NCI-H1092 treated with DMSO at 0.1 percent for 48 hours (cell line): Measurements from ENCODE around the gene SLC25A10.
"Not testable (repeated sequence)": the region's sequence is repeated elsewhere in the genome, so short reads cannot be mapped to it uniquely, and the experiment has no call there.

Experiments used
- DNase-seq: peaks from one replicate; lab custom pipeline; 2025; lab: John Stamatoyannopoulos, UW

Gene SLC25A10

DNA sequence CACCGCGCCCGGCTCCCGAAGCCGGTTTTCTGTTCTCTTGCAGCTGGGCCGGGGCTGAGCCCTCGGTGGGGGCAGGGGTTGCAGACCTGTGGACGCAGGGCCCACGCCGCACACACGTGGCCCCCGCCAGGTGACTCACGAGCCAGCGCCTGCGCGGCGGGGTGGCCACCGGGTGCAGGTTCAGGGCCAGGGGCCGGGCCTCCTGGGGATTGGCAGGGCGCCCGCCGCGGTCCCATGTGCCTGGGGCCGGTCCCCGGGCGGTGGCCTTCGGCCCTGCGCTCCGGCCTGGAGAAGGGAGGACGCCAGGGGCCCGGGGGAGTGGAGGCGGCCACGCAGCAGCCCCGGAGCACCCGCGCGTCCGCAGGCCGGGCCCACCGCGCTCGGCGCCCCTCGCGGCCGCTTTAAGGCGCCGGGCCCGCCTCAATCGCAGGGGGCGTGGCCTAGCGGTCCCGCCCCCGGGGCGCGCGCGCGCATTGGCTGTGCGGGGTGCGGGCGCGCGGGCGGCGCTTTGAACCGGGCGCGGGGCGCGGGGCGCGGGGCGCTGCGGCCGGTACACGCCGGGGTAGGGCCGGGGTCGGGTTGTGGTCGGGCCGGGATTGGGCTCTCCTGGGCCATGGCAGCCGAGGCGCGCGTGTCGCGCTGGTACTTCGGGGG, at the start of gene SLC25A10:
SLC25A10 (plus strand) TSS at position 471 of the 654 bp plus-strand sequence; CDS start at position 614, 143 bp downstream.
- DNase-seq = peak; percentile 68

GRCh38 chr17:81664051-81664470, 48.0 kb upstream of the SLC25A10 start:
- DNase-seq = no peak

- peak; percentile 7 for DNase-seq
Observed at GRCh38 chr17:81665205-81666091, 46.6 kb upstream of the SLC25A10 start.

DNA sequence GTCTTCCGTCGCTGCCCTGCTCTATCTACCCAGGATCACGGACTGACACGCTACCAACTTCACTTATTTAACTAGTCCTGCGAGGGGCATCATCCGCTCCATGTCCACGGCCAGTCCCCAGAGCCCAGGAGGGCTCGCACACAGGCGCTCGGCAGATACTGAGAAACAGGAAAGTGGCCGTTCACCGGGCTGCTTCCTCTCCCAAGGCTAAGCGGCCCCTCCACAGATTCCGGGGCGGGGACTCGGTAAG, 46.1 kb upstream of the SLC25A10 start:
- peak; percentile 24 for DNase-seq

DNA sequence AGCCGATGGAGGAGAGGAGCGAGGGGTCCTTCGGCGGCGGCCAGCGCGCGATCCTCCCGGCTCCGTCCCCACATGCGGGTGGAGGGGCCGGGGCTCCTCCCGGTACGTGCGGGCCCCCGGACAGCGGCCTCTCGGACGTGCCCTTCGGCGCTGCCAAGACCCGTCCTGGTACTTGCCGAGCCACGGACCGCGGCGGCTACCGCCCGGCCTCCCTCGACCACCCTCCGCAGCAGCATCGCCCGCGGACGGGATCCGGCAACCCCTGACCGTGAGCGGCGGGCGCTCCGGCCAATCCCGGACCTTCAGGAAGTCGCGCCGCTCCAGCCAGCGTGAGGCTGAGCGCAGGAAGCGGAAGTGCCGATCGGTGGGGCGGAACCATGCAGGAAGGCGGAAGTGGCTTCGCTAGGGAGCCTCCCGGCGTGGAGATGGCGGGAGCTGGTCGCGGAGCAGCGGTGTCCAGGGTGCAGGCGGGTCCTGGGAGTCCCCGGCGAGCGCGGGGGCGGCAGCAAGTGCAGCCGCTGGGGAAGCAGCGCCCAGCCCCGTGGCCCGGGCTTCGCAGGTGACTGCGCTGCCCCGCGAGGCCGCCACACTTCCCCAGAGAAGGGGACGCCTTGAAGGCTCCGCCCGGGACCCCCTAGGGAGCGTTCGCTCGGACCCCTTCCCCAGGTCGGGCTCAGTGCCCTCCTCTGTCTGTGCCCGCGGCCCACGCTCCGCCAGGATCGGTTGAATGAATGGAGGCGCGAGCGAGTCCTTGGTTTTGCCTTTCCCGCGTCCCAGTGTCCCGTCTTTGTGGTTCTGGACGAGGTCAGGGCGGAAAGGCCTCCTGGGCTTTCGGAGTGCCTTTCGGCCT, 45.5 kb upstream of the SLC25A10 start, which contains the start of the genes CCDC137 and OXLD1:
CCDC137 (plus strand) TSS at position 396 of the 850 bp plus-strand sequence; CDS start at position 426, 30 bp downstream.
OXLD1 (minus strand) TSS at position 264 of the 850 bp plus-strand sequence; CDS start at position 236, 28 bp downstream.
- DNase-seq = peak; percentile 94

- DNase-seq = no peak
Observed at GRCh38 chr17:81667754-81668153, 44.3 kb upstream of the SLC25A10 start.

DNA sequence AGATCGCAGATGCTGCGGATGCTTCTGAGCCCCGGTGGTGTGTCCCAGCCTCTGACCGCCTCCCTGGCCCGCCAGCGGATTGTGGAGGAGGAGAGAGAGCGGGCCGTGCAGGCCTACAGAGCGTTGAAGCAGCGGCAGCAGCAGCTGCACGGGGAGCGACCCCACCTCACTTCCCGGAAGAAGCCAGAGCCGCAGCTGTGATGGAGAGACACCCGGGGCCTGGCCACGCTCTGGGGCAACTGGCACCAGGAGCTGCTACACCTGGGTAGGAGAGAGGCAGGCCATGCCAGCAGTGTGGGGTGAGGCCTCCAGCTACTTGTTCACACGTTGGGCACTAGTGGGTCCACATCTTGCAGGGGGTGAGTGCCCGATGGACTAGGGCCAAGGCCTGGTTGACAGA, 39.6 kb upstream of the SLC25A10 start:
- no peak for DNase-seq

DNA sequence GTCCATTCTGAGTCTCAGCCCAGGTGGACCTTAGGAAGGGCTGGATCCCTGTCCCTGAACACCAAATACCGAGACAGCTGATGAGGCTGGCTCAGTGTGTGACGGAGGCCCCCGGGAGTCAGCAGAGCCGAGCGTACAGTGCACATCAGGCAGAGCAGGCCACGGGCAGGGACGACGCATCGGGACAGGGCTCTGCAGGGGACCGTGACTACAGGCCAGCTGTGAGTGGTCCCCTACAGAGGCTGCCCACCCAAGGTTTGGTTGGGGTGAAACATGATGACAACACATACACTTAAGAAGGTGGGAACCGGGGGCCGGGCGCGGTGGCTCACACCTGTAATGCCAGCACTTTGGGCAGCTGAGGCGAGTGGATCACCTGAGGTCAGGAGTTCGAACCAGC, 39.1 kb upstream of the SLC25A10 start:
- DNase-seq = no peak

DNA sequence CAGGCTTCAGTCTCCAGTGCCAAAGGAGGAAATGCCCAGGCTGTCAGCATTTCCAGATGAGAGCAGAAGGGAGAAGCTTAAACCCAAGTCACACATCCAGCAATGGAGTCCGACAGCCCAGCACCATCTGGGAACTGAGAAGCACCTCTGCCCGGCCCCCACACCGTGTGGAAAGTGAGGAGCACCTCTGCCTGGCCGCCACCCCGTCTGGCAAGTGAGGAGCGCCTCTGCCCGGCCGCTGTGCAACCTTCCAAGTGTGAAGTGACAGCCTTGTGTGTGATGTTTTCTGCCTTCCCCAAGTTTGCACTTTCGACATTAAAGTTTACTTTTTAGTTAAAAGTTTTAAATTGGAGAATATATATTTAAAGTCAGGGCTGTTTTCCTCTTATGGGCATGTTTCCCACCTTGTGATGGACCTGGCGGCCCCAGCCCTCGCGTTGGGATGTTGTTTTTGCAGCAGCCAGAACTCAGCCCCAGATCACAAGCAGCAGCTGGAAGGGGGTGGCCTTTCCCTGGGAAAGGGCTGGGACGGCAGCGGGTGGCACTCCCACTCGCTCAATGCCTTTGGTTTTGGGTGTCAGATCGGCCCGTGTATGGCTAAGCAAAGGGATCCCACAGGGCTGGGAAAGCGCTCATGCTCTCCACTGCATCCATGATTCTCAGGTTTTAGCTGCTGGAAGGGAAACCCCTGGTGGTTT, 38.4 kb upstream of the SLC25A10 start:
- DNase-seq = no peak

DNA sequence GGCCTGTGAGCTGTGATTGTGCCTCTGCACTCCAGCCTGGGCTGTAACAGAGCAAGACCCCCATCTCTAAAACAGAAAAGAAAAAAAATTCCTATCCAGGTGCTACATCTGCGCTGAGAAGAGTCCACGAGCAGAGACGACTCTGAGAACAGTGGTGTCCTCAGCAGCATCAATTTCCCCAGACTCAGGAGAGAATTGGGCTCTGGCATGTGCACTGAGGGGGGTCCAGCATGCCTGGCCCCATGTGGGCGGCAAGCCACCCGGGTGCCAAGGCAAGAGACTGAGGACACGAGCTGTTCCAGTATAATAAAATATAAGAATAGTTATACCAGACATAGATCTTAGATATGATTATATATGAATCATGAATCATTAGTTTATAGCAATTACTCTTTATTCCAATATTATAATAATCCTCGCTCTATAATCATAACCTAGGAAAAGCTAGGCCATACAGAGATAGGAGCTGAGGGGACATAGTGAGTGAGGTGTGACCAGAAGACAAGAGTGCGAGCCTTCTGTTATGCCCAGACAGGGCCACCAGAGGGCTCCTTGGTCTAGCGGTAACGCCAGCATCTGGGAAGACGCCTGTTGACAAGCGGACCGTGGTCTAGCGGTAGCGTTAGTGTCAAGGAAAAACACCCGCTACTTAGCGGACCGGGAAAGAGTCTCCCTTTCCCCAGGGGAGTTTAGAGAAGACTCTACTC, 36.4 kb upstream of the SLC25A10 start:
- not testable (repeated sequence) for DNase-seq

GRCh38 chr17:81676906-81677305, 35.2 kb upstream of the SLC25A10 start:
- peak; percentile 21 for DNase-seq

- DNase-seq = no peak
Observed at GRCh38 chr17:81680150-81680549, 31.9 kb upstream of the SLC25A10 start.

DNA sequence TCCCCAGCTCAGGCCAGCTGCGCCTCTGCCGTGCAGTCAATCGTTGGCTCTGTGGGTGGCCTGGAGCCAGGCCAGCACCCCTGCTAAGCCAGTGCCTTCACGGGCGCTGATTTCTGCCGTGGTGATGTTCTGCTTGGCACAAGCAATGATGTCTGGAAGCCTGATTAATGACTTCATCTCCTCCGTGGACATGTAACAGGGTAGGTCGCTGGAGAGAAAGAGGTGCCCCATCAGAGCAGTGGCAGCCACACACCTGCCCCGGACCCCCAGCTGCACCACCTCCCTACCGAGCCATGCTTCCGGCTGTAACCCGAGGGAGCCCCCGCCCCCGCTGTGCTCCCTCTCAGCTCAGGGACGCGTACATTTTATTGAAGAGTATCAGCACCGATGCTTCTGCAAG, 30.4 kb upstream of the SLC25A10 start:
- peak; percentile 80 for DNase-seq

DNA sequence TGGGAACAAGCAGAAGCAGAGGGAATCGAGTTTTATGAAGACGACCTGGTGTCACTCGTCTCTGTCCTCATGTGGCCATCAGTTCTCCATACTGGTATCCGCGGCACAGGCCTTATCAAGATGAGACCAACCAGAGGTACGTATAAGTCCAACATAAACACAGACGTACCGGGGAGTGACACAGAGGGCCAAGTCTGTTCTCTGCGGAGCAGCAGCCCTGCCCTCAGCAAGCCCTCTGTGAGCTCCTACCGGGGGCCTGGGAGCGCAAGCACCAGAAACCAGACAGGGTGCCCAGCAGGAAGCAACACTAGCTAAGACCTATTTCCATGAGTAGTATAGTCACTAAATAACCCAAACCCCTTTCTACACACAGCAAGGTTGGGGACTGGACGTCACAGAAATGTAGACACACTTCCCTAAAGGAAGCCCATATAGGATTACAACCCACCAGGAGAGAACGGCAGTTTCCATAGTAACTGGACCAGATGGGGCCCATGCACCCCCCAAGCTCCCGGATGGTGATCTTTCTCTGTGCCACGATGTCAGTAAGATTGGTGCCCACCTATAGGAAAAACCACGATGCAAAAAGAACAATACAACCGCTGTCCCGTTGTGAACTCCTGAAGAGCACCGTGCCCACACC, 29.4 kb upstream of the SLC25A10 start:
- peak; percentile 9 for DNase-seq

DNA sequence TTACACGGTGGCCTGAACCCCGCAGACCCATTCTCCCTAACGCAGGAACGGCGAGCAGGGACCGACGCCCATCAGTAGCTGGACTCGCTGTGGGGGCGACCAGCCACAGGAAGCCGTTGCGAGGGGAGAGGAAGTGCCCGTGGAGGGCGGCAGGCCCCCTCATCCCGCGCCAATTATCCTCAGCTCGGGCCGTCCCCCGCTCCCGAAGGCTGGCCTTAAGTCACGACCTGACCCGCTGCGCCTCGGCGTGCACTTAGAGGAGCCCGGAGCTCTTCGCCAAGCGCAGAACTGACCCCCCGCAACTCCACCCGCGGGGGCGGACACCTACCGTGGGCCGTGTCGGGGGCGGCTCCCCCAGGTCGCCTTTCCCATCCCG, 28.9 kb upstream of the SLC25A10 start:
- DNase-seq = no peak

GRCh38 chr17:81683584-81684441, 28.3 kb upstream of the SLC25A10 start, which contains the start of the genes ARL16 and HGS:
Gene ARL16 (minus strand): TSS chr17:81683797. CDS start chr17:81683753, 44 bp downstream.
Gene HGS (plus strand): TSS chr17:81684011. CDS start chr17:81684067, 56 bp downstream.
- peak; percentile 98 for DNase-seq

GRCh38 chr17:81684442-81684911, 27.6 kb upstream of the SLC25A10 start:
- DNase-seq = no peak

- no peak for DNase-seq
Observed at GRCh38 chr17:81685108-81685507, 27.0 kb upstream of the SLC25A10 start.

GRCh38 chr17:81686614-81687013, 25.5 kb upstream of the SLC25A10 start:
- DNase-seq = no peak
